Adrenal gland (tissue), 12 donors: ENCODE data around the gene SOAT2. TPM values are rescaled to one million over a fixed set of nuclear protein-coding genes. Genes with fewer than 3 reads are reported as not detected.

Source experiments
- DNase-seq, 7 donors: peaks; one replicate each; pipeline ENCODE4 v3.0.0-alpha.2; 2019 to 2020
- H3K27ac ChIP-seq, 5 donors: fragments of 200-600 bp; sonication (generic) in 4 of 5; 1 replicate in 3 of 5; 2 replicates in 2 of 5; pipeline versions ENCODE4 v1.5.1 to v1.8.0; 2016 to 2020; ENCODE audit warnings: mild to moderate bottlenecking in 1 of 5
- H3K27me3 ChIP-seq: fragments of 200-600 bp; 2 replicates; pipeline ENCODE4 v1.8.0; 2021
- H3K36me3 ChIP-seq, 2 donors: fragments of 200-600 bp; replicated peaks in 1 of 2; 1 replicate in 1 of 2; 2 replicates in 1 of 2; pipeline versions ENCODE4 v1.5.1 to v1.8.0; 2018 to 2022
- H3K4me1 ChIP-seq, 2 donors: fragments of 200-600 bp; replicated peaks in 1 of 2; 1 replicate in 1 of 2; 2 replicates in 1 of 2; pipeline versions ENCODE4 v1.5.1 to v1.8.0; 2018 to 2021
- H3K4me3 ChIP-seq, 4 donors: fragments of 200-600 bp; sonication (generic) in 3 of 4; one replicate each; pipeline ENCODE4 v1.5.1; 2016 to 2018
- H3K9me3 ChIP-seq, 3 donors: fragments of 200-600 bp; sonication (generic) in 1 of 3; replicated peaks in 1 of 3; 1 replicate in 2 of 3; 2 replicates in 1 of 3; pipeline versions ENCODE4 v1.5.1 to v1.8.0; 2016 to 2021
- POLR2A ChIP-seq, 2 donors: fragments of 450-650 bp; IDR thresholded peaks; one replicate each; pipeline ENCODE4 v1.6.1; 2017; ENCODE audit warnings: antibody characterized with exemption in 2 of 2, mild to moderate bottlenecking in 2 of 2, moderate library complexity in 1 of 2
- WGBS, 4 donors: extraction: QIAGEN DNeasy Blood & Tissue Kit in 2 of 4; methylation state at CpG; one replicate each; pipeline versions ENCODE4 v1.1.5 to v1.1.7; 2013 to 2017; 5-methylcytosine and 5-hydroxymethylcytosine counted together
- intact Hi-C, 2 donors: fragments of 100-400 bp; cut with DNase I; formaldehyde crosslinking; loops; one replicate each; pipeline versions ENCODE4 v1.14.1 to v1.15.0; 2022 to 2023
- polyA plus RNA-seq, 3 donors: library from polyadenylated mRNA; stranded (reverse); fragments of 200-250 nt in 2 of 3; fragments of 350-450 nt in 1 of 3; fragmentation: Illumina TruSeq in 1 of 3; extraction: RNeasy Lipid Tissue Mini Kit (QIAGEN cat#74804) in 1 of 3; gene quantifications; one replicate each; pipeline ENCODE4 v1.2.3, GENCODE V29; 2013 to 2014
- total RNA-seq, 9 donors: library from RNA; depleted of rRNA in 4 of 9; stranded (reverse); fragments of >200 nt in 4 of 9; fragments of 120-200 nt in 1 of 9; fragmentation: NEBNext Ultra II Directional in 1 of 9; extraction: Animal tissue kit (Norgen Biotek cat#: 25700) in 1 of 9; gene quantifications; one replicate each; pipeline versions ENCODE4 v1.1.0 to v1.2.4, GENCODE V29; 2013 to 2023
- TF ChIP-seq, protein P1 (sequence below), 6 experiments: fragments of 450-650 bp in 4 of 6; fragments of 200-600 bp in 2 of 6; sonication (generic) in 1 of 6; IDR thresholded peaks; 1 replicate in 5 of 6; 2 replicates in 1 of 6; pipeline versions ENCODE4 v1.5.1 to v1.8.0; 2016 to 2021; ENCODE audit warnings: antibody characterized with exemption in 6 of 6, mild to moderate bottlenecking in 2 of 6, moderate library complexity in 1 of 6
- donor health status: healthy with polysubstance abuse.
- donor health status: Bipolar disorder and iron deficiency.
- donor health status: DM: yes; HTN: yes; CAD: no.
- donor health status: DM: no; HTN: no; CAD: no.
- donor health status: DM: no; HTN: no; CAD: no.
- donor health status: DM: yes; HTN: yes; CAD: no.

Gene SOAT2
- total and polyA plus RNA-seq, 12 donors = 0.34 to 0.79 (median 0.48) TPM; not detected in 9

DNA sequence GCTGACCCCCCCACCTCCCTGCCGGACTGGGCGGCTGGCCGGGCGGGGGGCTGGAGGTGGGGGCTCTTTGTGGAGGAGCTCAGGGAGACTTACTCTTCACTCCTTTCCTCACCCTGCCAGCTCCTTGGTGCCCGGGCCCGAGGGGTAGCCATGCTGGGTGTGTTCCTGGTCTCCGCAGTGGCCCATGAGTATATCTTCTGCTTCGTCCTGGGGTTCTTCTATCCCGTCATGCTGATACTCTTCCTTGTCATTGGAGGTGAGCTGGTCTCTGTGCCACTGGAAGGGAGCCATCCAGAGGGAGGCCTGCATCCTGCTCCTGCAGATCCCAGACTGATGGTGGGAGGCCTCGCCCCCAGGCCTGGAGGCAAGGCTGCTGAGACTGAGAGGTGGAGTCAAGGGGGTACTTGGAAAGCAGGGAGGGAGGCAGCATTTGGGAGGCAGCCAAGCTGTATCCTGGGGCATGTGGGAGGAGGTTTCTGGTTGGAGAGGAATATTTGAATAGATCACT is 19.7 kb downstream of the SOAT2 start:
- H3K4me1 ChIP-seq = no peaks in the 10 kb centered on the region
- intact Hi-C loops = no loop called here
- DNase-seq = no peak
- TF ChIP-seq POLR2A (IDR thresholded peaks at IDR 0.05) = no peak
- TF ChIP-seq, protein P1, sequence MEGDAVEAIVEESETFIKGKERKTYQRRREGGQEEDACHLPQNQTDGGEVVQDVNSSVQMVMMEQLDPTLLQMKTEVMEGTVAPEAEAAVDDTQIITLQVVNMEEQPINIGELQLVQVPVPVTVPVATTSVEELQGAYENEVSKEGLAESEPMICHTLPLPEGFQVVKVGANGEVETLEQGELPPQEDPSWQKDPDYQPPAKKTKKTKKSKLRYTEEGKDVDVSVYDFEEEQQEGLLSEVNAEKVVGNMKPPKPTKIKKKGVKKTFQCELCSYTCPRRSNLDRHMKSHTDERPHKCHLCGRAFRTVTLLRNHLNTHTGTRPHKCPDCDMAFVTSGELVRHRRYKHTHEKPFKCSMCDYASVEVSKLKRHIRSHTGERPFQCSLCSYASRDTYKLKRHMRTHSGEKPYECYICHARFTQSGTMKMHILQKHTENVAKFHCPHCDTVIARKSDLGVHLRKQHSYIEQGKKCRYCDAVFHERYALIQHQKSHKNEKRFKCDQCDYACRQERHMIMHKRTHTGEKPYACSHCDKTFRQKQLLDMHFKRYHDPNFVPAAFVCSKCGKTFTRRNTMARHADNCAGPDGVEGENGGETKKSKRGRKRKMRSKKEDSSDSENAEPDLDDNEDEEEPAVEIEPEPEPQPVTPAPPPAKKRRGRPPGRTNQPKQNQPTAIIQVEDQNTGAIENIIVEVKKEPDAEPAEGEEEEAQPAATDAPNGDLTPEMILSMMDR (IDR thresholded peaks at IDR 0.05) = no peak
- H3K27me3 ChIP-seq = no peaks in the 10 kb centered on the region
- no peak overlapping the region for H3K4me3 ChIP-seq
- 84 to 95% (median 93%) methylated on average over 2 to 10 of the region's 10 CpGs for WGBS, 4 donors
- H3K9me3 ChIP-seq = no peaks in the 10 kb centered on the region
- no peaks in the 10 kb centered on the region for H3K36me3 ChIP-seq
- no peak overlapping the region for H3K27ac ChIP-seq

DNA sequence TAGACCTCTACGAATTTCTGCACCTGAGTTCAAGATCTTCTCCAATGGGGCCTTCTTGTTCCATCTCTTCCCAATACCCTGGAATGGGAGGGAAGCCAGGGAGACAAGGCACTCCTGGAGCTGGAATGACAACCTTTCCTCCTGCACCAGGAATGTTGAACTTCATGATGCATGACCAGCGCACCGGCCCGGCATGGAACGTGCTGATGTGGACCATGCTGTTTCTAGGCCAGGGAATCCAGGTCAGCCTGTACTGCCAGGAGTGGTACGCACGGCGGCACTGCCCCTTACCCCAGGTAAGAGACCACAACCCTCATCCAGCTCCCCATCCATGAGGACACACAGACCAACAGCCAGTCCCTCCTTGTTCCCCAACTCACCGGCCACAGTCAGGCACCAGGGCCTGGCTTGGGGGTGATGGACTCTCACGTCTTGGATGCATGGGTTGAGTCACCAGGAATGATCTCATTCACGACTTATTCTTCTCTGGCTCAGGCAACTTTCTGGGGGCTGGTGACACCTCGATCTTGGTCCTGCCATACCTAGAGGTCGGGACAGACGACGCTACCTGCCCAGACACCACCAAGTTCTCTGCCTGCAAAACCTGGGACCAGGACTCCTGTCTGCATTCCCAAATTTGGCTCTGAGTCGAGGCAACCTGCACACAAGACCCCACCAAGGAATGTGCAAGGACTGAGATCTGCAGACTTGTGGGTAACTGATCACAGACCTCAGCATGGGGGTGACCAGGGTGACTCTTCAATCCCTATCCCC is 20.5 kb downstream of the SOAT2 start:
- DNase-seq = no peak
- Histone ChIP-seq H3K27me3 (no peaks in the 10 kb centered on the region), H3K4me1 (no peaks in the 10 kb centered on the region), H3K4me3 (no peak overlapping the region), H3K9me3 (no peaks in the 10 kb centered on the region), H3K27ac (no peak overlapping the region), H3K36me3 (no peaks in the 10 kb centered on the region)
- intact Hi-C loops = no loop called here
- 89 to 94% (median 91%) methylated on average over 12 to 16 of the region's 16 CpGs for WGBS, 4 donors
- TF ChIP-seq, protein P1 (IDR thresholded peaks at IDR 0.05) = no peak

DNA sequence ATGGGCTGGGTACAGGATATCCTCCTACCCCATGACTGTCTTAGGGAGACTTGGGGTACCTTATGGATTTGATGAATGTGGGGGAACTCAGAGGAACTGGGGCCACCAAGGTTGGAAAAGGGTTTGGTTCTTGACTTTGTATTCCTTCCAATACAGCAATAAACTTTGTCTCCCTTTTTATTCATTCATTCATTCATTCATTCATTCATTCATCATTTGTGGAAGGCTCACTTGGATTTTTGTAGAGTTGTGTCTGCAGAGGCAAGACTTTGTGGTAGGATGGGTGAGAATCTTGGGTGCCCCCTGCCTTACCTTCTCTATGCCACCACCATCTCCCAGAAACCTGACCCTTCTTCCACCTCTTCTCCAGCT is 21.1 kb downstream of the SOAT2 start:
- Histone ChIP-seq H3K9me3 (no peaks in the 10 kb centered on the region), H3K27me3 (no peaks in the 10 kb centered on the region), H3K4me3 (no peak overlapping the region), H3K27ac (no peak overlapping the region), H3K36me3 (no peaks in the 10 kb centered on the region), H3K4me1 (no peaks in the 10 kb centered on the region)
- intact Hi-C loops = no loop called here
- no peak for DNase-seq
- TF ChIP-seq, protein P1 (IDR thresholded peaks at IDR 0.05) = no peak

DNA sequence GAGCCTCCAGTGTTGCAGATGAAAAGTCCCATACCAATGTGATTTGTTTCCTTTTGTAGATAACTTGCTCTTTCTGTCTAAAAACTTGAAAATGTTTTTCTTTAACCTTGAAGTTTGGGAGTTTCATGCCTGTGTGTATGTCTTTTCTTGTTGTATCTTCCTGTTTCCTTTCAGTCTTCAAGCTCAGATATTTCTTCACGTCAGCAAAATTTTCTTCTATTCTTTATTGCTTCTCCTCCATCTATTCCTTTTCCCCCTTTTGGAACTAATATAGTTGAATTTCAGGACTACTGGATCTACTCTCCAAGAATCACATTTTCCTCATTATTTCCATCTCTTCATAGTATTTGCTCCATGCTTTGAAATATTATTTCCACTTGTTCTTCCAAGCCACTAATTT is 23.9 kb downstream of the SOAT2 start:
- H3K4me1 ChIP-seq = no peaks in the 10 kb centered on the region
- no peaks in the 10 kb centered on the region for H3K27me3 ChIP-seq
- H3K4me3 ChIP-seq = no peak overlapping the region
- TF ChIP-seq, protein P1 (IDR thresholded peaks at IDR 0.05) = no peak
- TF ChIP-seq POLR2A (IDR thresholded peaks at IDR 0.05) = no peak
- no peaks in the 10 kb centered on the region for H3K9me3 ChIP-seq
- H3K27ac ChIP-seq = no peak overlapping the region
- no peak for DNase-seq
- WGBS, 4 donors = 60 to 76% (median 69%) methylated on average over 1 of the region's 1 CpG
- H3K36me3 ChIP-seq = no peaks in the 10 kb centered on the region
- intact Hi-C loops = no loop called here
